GM19193 (cell line): ENCODE data around the gene ZNF526.
A peak's percentile ranks its signal among the peaks of the same experiment; 100 is the strongest.

Experiments used
- POLR2A ChIP-seq: IDR thresholded peaks from 4 replicates; pipeline ENCODE4 v1.6.1; 2011; ENCODE audit not compliant: insufficient read depth, insufficient read length; ENCODE audit errors: extremely low read depth

The ZNF526 gene

DNA sequence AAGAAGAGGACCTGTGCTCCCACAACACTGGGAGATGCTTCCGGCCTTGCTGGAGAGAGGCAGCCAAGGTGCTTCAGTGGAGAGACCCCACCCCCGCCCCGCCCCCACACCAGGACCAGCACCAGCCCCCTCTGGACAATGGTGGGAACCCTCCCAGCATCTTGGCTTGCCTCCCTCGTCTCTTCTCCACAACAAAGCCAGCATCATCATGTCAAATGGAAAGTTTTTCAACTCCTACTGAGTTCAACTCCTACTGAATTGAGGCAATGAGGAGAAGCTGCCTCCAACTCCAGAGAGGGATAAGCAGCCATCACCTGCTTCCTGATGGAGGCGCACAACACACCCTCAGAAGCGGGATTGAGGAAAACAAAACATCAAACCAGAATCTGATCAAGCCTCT is 15.4 kb upstream of the ZNF526 start:
- TF ChIP-seq POLR2A: no peak

- no peak for TF ChIP-seq POLR2A
Observed at GRCh38 chr19:42206871-42207755, 13.0 kb upstream of the ZNF526 start.

- TF ChIP-seq POLR2A: no peak
Observed at GRCh38 chr19:42207767-42208271, 12.3 kb upstream of the ZNF526 start.

DNA sequence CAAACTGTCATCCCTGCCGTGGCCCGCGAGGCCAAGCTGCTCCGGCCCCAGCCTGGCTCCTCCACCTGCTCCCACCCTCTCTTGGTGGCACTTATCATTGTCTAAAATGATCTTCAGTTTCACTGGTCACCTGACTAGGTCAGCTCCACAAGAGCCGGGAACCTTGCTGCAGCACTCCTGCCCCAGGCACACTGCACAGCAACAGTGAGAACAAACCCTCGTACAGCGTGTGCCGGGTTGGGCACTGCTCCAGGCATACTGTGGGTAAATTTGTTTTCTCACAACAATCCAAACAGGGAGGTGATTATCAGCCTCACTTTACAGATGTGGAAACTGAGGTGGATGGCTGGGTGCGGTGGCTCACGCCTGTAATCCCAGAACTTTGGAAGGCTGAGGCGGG is 11.5 kb upstream of the ZNF526 start:
- TF ChIP-seq POLR2A: no peak

- TF ChIP-seq POLR2A: no peak
Observed at GRCh38 chr19:42212886-42213285, 7.2 kb upstream of the ZNF526 start.

GRCh38 chr19:42214810-42215485 is 5.2 kb upstream of the ZNF526 start:
- TF ChIP-seq POLR2A: no peak

- no peak for TF ChIP-seq POLR2A
Observed at GRCh38 chr19:42216653-42217519, 3.2 kb upstream of the ZNF526 start.

GRCh38 chr19:42217520-42218437 is 2.3 kb upstream of the ZNF526 start, which contains the start of gene DEDD2:
DEDD2 (minus strand) TSS chr19:42217677; CDS start chr19:42217007, 670 bp downstream.
- TF ChIP-seq POLR2A: peak; percentile 73

- TF ChIP-seq POLR2A: no peak
Observed at GRCh38 chr19:42220751-42221097, 612 bp downstream of the ZNF526 start.

DNA sequence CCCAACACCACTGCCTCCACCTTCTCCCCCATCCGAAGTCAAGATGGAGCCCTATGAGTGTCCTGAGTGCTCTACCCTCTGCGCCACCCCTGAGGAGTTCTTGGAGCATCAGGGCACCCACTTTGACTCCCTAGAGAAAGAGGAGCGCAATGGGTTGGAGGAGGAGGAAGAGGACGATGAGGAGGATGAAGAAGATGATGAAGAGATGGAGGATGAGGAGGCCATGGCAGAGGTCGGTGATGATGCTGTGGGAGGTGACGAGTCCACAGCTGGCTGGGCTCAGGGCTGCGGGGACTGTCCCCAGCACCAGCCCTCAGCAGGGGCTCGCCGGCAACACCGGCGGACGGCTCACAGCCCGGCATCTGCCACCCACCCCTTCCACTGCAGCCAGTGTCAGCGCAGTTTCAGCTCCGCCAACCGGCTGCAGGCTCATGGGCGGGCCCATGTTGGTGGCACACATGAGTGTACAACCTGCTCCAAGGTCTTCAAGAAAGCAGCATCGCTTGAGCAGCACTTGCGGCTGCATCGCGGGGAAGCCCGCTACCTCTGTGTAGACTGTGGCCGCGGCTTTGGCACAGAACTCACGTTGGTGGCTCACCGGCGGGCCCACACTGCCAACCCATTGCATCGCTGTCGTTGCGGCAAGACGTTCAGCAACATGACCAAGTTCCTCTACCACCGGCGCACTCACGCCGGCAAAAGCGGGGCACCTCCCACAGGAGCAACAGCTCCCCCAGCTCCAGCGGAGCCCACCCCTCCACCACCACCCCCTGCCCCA is 5.0 kb downstream of the ZNF526 start:
- no peak for TF ChIP-seq POLR2A

- no peak for TF ChIP-seq POLR2A
Observed at GRCh38 chr19:42225718-42226292, 5.7 kb downstream of the ZNF526 start.

DNA sequence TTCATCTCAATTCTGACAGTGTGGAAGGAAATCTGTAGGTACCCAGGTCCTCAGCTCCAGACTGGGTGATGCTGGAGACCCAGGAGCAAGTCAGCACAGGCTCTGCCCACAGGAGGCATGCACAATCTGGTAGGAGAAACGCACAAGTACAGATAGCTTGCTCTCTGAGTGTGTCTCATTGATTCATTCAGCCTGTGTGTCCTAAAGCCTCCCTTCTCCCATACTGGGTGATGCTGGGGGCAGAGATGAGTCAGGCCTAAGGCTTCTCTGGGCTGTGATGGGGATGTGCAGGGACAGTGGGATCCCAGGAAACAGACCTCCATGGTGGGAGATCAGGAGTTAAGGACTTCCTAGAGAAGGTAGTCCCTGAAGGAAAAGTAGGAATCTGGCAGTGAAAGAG is 6.8 kb downstream of the ZNF526 start:
- no peak for TF ChIP-seq POLR2A

DNA sequence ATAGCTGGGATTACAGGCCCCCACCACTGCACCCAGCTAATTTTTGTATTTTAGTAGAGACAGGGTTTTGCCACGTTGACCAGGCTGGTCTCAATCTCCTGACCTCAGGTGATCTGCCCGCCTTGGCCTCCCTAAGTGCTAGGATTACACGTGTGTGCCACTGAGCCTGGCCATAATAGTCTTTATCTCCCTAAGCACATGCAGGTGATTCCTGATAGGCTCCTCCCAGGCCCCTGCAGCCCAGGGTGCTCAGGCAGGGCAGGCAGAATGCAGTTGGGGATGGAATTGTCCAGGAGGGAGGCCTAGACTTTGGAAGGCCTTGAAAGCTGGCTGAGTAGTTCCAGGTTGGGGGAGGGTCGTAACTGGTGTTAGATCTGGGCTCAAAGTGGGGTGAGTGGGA is 8.5 kb downstream of the ZNF526 start:
- TF ChIP-seq POLR2A: no peak

GRCh38 chr19:42229301-42229854 is 9.3 kb downstream of the ZNF526 start:
- no peak for TF ChIP-seq POLR2A
